PFSK-1 (cell line): ENCODE measurements around the gene RASEF.

Experiments used
- POLR2AphosphoS5 ChIP-seq: IDR thresholded peaks from 2 replicates; pipeline ENCODE4 v1.6.1; 2012; ENCODE audit warnings: low read depth, mild to moderate bottlenecking, control low read depth, low read length, moderate library complexity
- SIN3A ChIP-seq: IDR thresholded peaks from 2 replicates; pipeline ENCODE4 v1.6.1; 2012; ENCODE audit warnings: mild to moderate bottlenecking, low read length, moderate library complexity, borderline replicate concordance; ENCODE audit not compliant: insufficient read depth
- TAF1 ChIP-seq: IDR thresholded peaks from 2 replicates; pipeline ENCODE4 v1.6.1; 2012; ENCODE audit warnings: low read length, control low read depth, borderline replicate concordance; ENCODE audit not compliant: insufficient read depth
- TF ChIP-seq, protein P1 (sequence below), 2 experiments: IDR thresholded peaks; 2 replicates each; pipeline versions ENCODE4 v1.6.1 to v1.8.0; 2011 to 2012; ENCODE audit warnings: low read depth in 2 of 2, low read length in 2 of 2, control low read depth in 1 of 2, inconsistent platforms in 1 of 2, mild to moderate bottlenecking in 1 of 2, moderate library complexity in 1 of 2; ENCODE audit not compliant: insufficient read depth in 1 of 2

DNA sequence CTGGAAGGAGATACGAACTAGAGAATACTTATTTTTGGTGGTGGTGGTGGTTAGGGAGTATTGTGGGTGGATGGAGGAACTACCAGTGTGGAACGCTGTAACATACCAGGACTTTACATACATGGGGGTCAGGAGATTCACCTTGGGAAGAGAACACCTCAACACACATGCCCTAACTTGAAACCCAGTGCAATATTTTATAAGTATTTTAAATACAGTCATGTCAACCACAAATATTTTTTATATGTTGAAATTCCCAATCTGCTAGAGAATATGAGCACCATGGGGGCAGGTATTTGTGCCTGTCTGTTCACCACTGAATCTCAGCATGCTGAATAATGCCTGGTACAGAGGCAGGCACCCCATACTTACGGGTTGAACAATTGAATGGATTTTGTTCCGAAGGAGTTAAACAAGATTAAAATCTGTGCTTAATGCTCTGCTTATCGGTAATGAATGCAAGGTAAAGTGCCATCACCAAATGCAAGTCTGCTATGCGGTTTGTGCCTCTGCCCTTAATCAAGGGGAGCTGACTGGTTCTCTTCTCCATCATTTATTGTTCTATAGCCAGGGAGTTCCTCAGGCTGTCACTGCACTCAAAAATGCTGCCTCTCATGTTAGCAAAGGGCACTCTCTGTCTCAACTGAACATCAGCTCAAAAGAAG is 65.3 kb downstream of the RASEF start:
- no peak for TF ChIP-seq POLR2AphosphoS5
- no peak for TF ChIP-seq TAF1
- TF ChIP-seq, protein P1, sequence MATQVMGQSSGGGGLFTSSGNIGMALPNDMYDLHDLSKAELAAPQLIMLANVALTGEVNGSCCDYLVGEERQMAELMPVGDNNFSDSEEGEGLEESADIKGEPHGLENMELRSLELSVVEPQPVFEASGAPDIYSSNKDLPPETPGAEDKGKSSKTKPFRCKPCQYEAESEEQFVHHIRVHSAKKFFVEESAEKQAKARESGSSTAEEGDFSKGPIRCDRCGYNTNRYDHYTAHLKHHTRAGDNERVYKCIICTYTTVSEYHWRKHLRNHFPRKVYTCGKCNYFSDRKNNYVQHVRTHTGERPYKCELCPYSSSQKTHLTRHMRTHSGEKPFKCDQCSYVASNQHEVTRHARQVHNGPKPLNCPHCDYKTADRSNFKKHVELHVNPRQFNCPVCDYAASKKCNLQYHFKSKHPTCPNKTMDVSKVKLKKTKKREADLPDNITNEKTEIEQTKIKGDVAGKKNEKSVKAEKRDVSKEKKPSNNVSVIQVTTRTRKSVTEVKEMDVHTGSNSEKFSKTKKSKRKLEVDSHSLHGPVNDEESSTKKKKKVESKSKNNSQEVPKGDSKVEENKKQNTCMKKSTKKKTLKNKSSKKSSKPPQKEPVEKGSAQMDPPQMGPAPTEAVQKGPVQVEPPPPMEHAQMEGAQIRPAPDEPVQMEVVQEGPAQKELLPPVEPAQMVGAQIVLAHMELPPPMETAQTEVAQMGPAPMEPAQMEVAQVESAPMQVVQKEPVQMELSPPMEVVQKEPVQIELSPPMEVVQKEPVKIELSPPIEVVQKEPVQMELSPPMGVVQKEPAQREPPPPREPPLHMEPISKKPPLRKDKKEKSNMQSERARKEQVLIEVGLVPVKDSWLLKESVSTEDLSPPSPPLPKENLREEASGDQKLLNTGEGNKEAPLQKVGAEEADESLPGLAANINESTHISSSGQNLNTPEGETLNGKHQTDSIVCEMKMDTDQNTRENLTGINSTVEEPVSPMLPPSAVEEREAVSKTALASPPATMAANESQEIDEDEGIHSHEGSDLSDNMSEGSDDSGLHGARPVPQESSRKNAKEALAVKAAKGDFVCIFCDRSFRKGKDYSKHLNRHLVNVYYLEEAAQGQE (IDR thresholded peaks at IDR 0.05; ENCODE audit: insufficient read depth in 1 of 2, low read depth in 2 of 2, low read length in 2 of 2) = no peak
- TF ChIP-seq SIN3A = no peak
